Astrocyte of the spinal cord (primary cell): ENCODE data around the gene DOCK9.
"Not testable (repeated sequence)": the region's sequence is repeated elsewhere in the genome, so short reads cannot be mapped to it uniquely, and the experiment has no call there.

ENCODE experiments used
- DNase-seq: peaks from one replicate; pipeline ENCODE4 v3.0.0; 2011; ENCODE audit warnings: low read depth, low spot score
- H3K4me3 ChIP-seq: 2 replicates; pipeline ENCODE4 v1.5.1; 2011; ENCODE audit warnings: low read depth, mild to moderate bottlenecking, low read length, moderate library complexity
- CTCF ChIP-seq: IDR thresholded peaks from 2 replicates; pipeline ENCODE4 v1.5.1; 2012; ENCODE audit warnings: low read depth, mild to moderate bottlenecking, low read length, inconsistent platforms
- in situ Hi-C: cut with HindIII; loops from 2 replicates; pipeline ENCODE4 v1.10.0; 2017; ENCODE audit warnings: low sequenced_read_pairs

DOCK9 gene

GRCh38 chr13:98761986-98762616 is 215.8 kb downstream of the DOCK9 start:
- no peak for DNase-seq
- H3K4me3 ChIP-seq = no peak overlapping the region
- TF ChIP-seq CTCF = no peak
- in situ Hi-C loops = no loop called here

- in situ Hi-C loops = no loop called here
- no peak overlapping the region for H3K4me3 ChIP-seq
- no peak for TF ChIP-seq CTCF
- peak; percentile 44 for DNase-seq
Measured at GRCh38 chr13:98761126-98761985, 216.5 kb downstream of the DOCK9 start.

GRCh38 chr13:98755729-98756128 is 222.1 kb downstream of the DOCK9 start:
- no peak overlapping the region for H3K4me3 ChIP-seq
- no peak for TF ChIP-seq CTCF
- no peak for DNase-seq
- in situ Hi-C loops = no loop called here

GRCh38 chr13:98755116-98755515 is 222.7 kb downstream of the DOCK9 start:
- no peak overlapping the region for H3K4me3 ChIP-seq
- in situ Hi-C loops = no loop called here
- no peak for DNase-seq
- TF ChIP-seq CTCF = no peak

GRCh38 chr13:98754468-98754867 is 223.4 kb downstream of the DOCK9 start:
- H3K4me3 ChIP-seq, in situ Hi-C loops: not testable (repeated sequence)

GRCh38 chr13:98752467-98753290 is 225.2 kb downstream of the DOCK9 start, which contains the start of gene SLC15A1:
Gene SLC15A1 (minus strand): TSS chr13:98752672. CDS start chr13:98752598, 74 bp downstream.
- TF ChIP-seq CTCF = no peak
- H3K4me3 ChIP-seq = peak within 1 kb of the TSS; percentile 10
- no peak for DNase-seq
- in situ Hi-C loops = no loop called here

More at GRCh38 chr13:98754468-98754867, 223.4 kb downstream of the DOCK9 start:
- not testable (repeated sequence) for DNase-seq
